H1 (cell line): ENCODE measurements around the gene SLC22A13. TPM values are rescaled to one million over a fixed set of nuclear protein-coding genes. Genes with fewer than 3 reads are reported as not detected.

Source experiments
- CTCF ChIA-PET: fragments of 300-600 bp; sonication (Branson Sonifier 250); formaldehyde crosslinking; loops from one replicate; lab custom pipeline; 2021; ENCODE audit not compliant: partially characterized antibody; lab: Charles Lee
- POLR2A ChIA-PET: fragments of 300-600 bp; sonication (Branson Sonifier 250); formaldehyde crosslinking; loops from one replicate; lab custom pipeline; 2021; ENCODE audit warnings: inconsistent platforms; ENCODE audit not compliant: partially characterized antibody; lab: Charles Lee
- DNase-seq, 2 experiments: peaks; one replicate each; pipeline versions ENCODE4 v3.0.0 to v3.0.0-alpha.2; 2010 to 2022; ENCODE audit warnings: low spot score in 2 of 2, low read depth in 1 of 2, mixed read lengths in 1 of 2
- FAIRE-seq: peaks from 2 replicates; lab custom pipeline; 2011; peaks lifted over from hg19 to GRCh38; lab: Jason Lieb, UNC
- H2AFZ ChIP-seq: 2 replicates; pipeline ENCODE4 v1.8.1; 2012; ENCODE audit warnings: low read length, inconsistent platforms
- H2AK5ac ChIP-seq: 2 replicates; pipeline ENCODE4 v1.6.1; 2013; ENCODE audit warnings: low read depth, low read length
- H2BK120ac ChIP-seq: replicated peaks from 2 replicates; pipeline ENCODE3; 2013; ENCODE audit warnings: low read depth, low read length, inconsistent platforms
- H2BK12ac ChIP-seq: 2 replicates; pipeline ENCODE4 v1.6.1; 2013; ENCODE audit warnings: low read depth, low read length
- H2BK15ac ChIP-seq: 2 replicates; pipeline ENCODE4 v1.6.1; 2013; ENCODE audit warnings: low read length
- H2BK20ac ChIP-seq: 2 replicates; pipeline ENCODE4 v1.6.1; 2013; ENCODE audit warnings: low read length
- H2BK5ac ChIP-seq: 2 replicates; pipeline ENCODE4 v1.6.1; 2013; ENCODE audit warnings: low read depth, low read length
- H3K14ac ChIP-seq: 2 replicates; pipeline ENCODE4 v1.6.1; 2013; ENCODE audit warnings: inconsistent platforms; ENCODE audit not compliant: insufficient read length
- H3K18ac ChIP-seq: 2 replicates; pipeline ENCODE4 v1.6.1; 2013; ENCODE audit warnings: low read length; ENCODE audit errors: extremely low read depth
- H3K23ac ChIP-seq: 2 replicates; pipeline ENCODE4 v1.6.1; 2013; ENCODE audit warnings: inconsistent platforms; ENCODE audit not compliant: insufficient read length
- H3K23me2 ChIP-seq: 2 replicates; pipeline ENCODE4 v1.6.1; 2013; ENCODE audit warnings: low read depth, low read length
- H3K27ac ChIP-seq: 2 replicates; pipeline ENCODE4 v1.6.1; 2011; ENCODE audit warnings: low read depth, low read length, inconsistent platforms
- H3K27me3 ChIP-seq, 4 experiments: replicated peaks in 1 of 4; 1 replicate in 1 of 4; 2 replicates in 3 of 4; pipeline versions ENCODE4 v1.6.1 to v1.8.1; 2011 to 2013; ENCODE audit warnings: low read length in 3 of 4, mild to moderate bottlenecking in 3 of 4, inconsistent platforms in 2 of 4, mixed read lengths in 2 of 4, moderate library complexity in 1 of 4; ENCODE audit not compliant: control insufficient read depth in 3 of 4, insufficient read depth in 3 of 4; ENCODE audit errors: extremely low read depth in 1 of 4
- H3K36me3 ChIP-seq, 4 experiments: 2 replicates each; pipeline versions ENCODE4 v1.6.1 to v1.8.1; 2011 to 2013; ENCODE audit warnings: mild to moderate bottlenecking in 4 of 4, low read length in 3 of 4, moderate library complexity in 2 of 4, control low read depth in 1 of 4, inconsistent platforms in 1 of 4; ENCODE audit not compliant: insufficient read depth in 4 of 4, control insufficient read depth in 2 of 4
- H3K4ac ChIP-seq: replicated peaks from 2 replicates; pipeline ENCODE3; 2013; ENCODE audit warnings: low read length, low read depth, mixed read lengths, inconsistent platforms; ENCODE audit not compliant: insufficient read length
- H3K4me1 ChIP-seq, 4 experiments: replicated peaks in 1 of 4; 1 replicate in 1 of 4; 2 replicates in 3 of 4; pipeline versions ENCODE4 v1.6.1 to v1.8.1; 2011 to 2013; ENCODE audit warnings: low read length in 3 of 4, inconsistent platforms in 2 of 4, mixed read lengths in 1 of 4; ENCODE audit not compliant: insufficient read depth in 4 of 4, control insufficient read depth in 3 of 4
- H3K4me2 ChIP-seq, 2 experiments: 2 replicates each; pipeline versions ENCODE4 v1.6.1 to v1.8.1; 2011 to 2013; ENCODE audit warnings: low read depth in 2 of 2, low read length in 2 of 2, control low read depth in 1 of 2, inconsistent platforms in 1 of 2, mild to moderate bottlenecking in 1 of 2; ENCODE audit not compliant: insufficient read depth in 1 of 2
- H3K4me3 ChIP-seq, 4 experiments: fragments of 200-600, 300-600 bp in 1 of 4; sonication (generic), shearing (Covaris generic), sonication (Bioruptor Twin) in 1 of 4; 2 replicates each; pipeline versions ENCODE4 v1.5.1 to v1.8.1; 2011 to 2016; ENCODE audit warnings: low read length in 4 of 4, low read depth in 3 of 4, control low read depth in 2 of 4, inconsistent platforms in 2 of 4, mild to moderate bottlenecking in 2 of 4, mixed read lengths in 1 of 4, moderate library complexity in 1 of 4; ENCODE audit not compliant: insufficient read depth in 2 of 4; ENCODE audit errors: extremely low read depth in 1 of 4
- H3K56ac ChIP-seq: replicated peaks from 2 replicates; pipeline ENCODE3; 2013; ENCODE audit warnings: low read depth, mild to moderate bottlenecking, mixed read lengths, low read length, inconsistent platforms; ENCODE audit not compliant: insufficient read length
- H3K79me1 ChIP-seq: 2 replicates; pipeline ENCODE4 v1.6.1; 2013; ENCODE audit warnings: low read depth, low read length, control low read depth
- H3K79me2 ChIP-seq, 2 experiments: 2 replicates each; pipeline versions ENCODE4 v1.6.1 to v1.8.1; 2012 to 2013; ENCODE audit warnings: low read length in 2 of 2, mild to moderate bottlenecking in 2 of 2, inconsistent platforms in 1 of 2; ENCODE audit not compliant: insufficient read depth in 2 of 2, control insufficient read depth in 1 of 2
- H3K9ac ChIP-seq, 4 experiments: replicated peaks in 1 of 4; 1 replicate in 1 of 4; 2 replicates in 3 of 4; pipeline versions ENCODE4 v1.6.1 to v1.8.1; 2011 to 2013; ENCODE audit warnings: low read depth in 3 of 4, low read length in 3 of 4, control low read depth in 2 of 4, mild to moderate bottlenecking in 2 of 4, moderate library complexity in 2 of 4, inconsistent platforms in 1 of 4; ENCODE audit errors: extremely low read depth in 1 of 4
- H3K9me3 ChIP-seq, 2 experiments: 2 replicates each; pipeline versions ENCODE4 v1.6.1 to v1.8.1; 2012 to 2013; ENCODE audit warnings: mild to moderate bottlenecking in 2 of 2, moderate library complexity in 2 of 2, control low read depth in 1 of 2, inconsistent platforms in 1 of 2, low read depth in 1 of 2, low read length in 1 of 2, mixed read lengths in 1 of 2; ENCODE audit not compliant: insufficient read depth in 2 of 2
- H4K20me1 ChIP-seq, 2 experiments: replicated peaks in 1 of 2; 2 replicates each; pipeline versions ENCODE3 to v1.8.1; 2011 to 2013; ENCODE audit warnings: inconsistent platforms in 2 of 2, low read length in 2 of 2, mild to moderate bottlenecking in 1 of 2; ENCODE audit not compliant: insufficient read depth in 2 of 2, control insufficient read depth in 1 of 2
- H4K5ac ChIP-seq: 2 replicates; pipeline ENCODE4 v1.6.1; 2013; ENCODE audit warnings: low read length, low read depth, mixed read lengths, inconsistent platforms; ENCODE audit not compliant: insufficient read length
- H4K8ac ChIP-seq: 2 replicates; pipeline ENCODE4 v1.8.0; 2013; ENCODE audit warnings: mild to moderate bottlenecking, moderate library complexity, low read length, inconsistent platforms; ENCODE audit not compliant: insufficient read depth; ENCODE audit errors: extremely low read depth
- H4K91ac ChIP-seq: replicated peaks from 2 replicates; pipeline ENCODE3; 2013; ENCODE audit warnings: low read length, mixed read lengths, inconsistent platforms; ENCODE audit not compliant: insufficient read length
- CBX5 ChIP-seq: fragments of 300-800, 300-1000 bp; sonication (generic); IDR thresholded peaks from 2 replicates; pipeline ENCODE4 v1.7.1; 2016; ENCODE audit warnings: antibody characterized with exemption, low read length, low read depth
- E2F6 ChIP-seq: IDR thresholded peaks from 2 replicates; pipeline ENCODE4 v1.6.1; 2012; ENCODE audit warnings: inconsistent platforms
- EGR1 ChIP-seq: IDR thresholded peaks from 2 replicates; pipeline ENCODE4 v1.6.1; 2011; ENCODE audit warnings: low read depth, low read length, borderline replicate concordance
- EP300 ChIP-seq, 2 experiments: IDR thresholded peaks; 1 replicate in 1 of 2; 2 replicates in 1 of 2; pipeline ENCODE4 v1.6.1; 2011 to 2012; ENCODE audit warnings: low read depth in 2 of 2, low read length in 2 of 2, mild to moderate bottlenecking in 2 of 2, borderline replicate concordance in 1 of 2, inconsistent platforms in 1 of 2, moderate library complexity in 1 of 2
- KDM4A ChIP-seq: IDR thresholded peaks from one replicate; pipeline ENCODE4 v1.7.1; 2012; ENCODE audit warnings: low read depth, mild to moderate bottlenecking, moderate library complexity, low read length, inconsistent platforms; ENCODE audit not compliant: severe bottlenecking
- MAX ChIP-seq: IDR thresholded peaks from 2 replicates; pipeline ENCODE4 v1.6.1; 2012; ENCODE audit warnings: inconsistent platforms
- POU5F1 ChIP-seq: IDR thresholded peaks from 2 replicates; pipeline ENCODE4 v1.6.1; 2011; ENCODE audit warnings: low read depth, mild to moderate bottlenecking, low read length, moderate library complexity
- RBBP5 ChIP-seq: IDR thresholded peaks from 2 replicates; pipeline ENCODE4 v1.7.1; 2012; ENCODE audit warnings: low read depth, mild to moderate bottlenecking, inconsistent platforms, low read length, moderate library complexity, borderline replicate concordance
- SIRT6 ChIP-seq: IDR thresholded peaks from one replicate; pipeline ENCODE4 v1.7.1; 2012; ENCODE audit warnings: low read length, inconsistent platforms
- SRF ChIP-seq: IDR thresholded peaks from 2 replicates; pipeline ENCODE4 v1.6.1; 2011; ENCODE audit warnings: mild to moderate bottlenecking, low read depth, low read length, moderate library complexity
- WGBS, 2 experiments: shearing (Covaris generic) in 1 of 2; methylation state at CpG; one replicate each; pipeline versions ENCODE4 v1.1.6 to v1.1.7; 2013 to 2015; ENCODE audit warnings: low lambda C conversion rate in 2 of 2, mixed read lengths in 2 of 2, inconsistent platforms in 1 of 2, low coverage in 1 of 2, missing lambda C conversion rate in 1 of 2; ENCODE audit not compliant: insufficient replicate concordance in 2 of 2, insufficient coverage in 1 of 2, insufficient read length in 1 of 2; ENCODE audit errors: extremely low coverage in 1 of 2, missing lambda C conversion rate in 1 of 2; 5-methylcytosine and 5-hydroxymethylcytosine counted together
- polyA plus RNA-seq, 7 experiments: library from polyadenylated mRNA; depleted of rRNA in 3 of 7; stranded (reverse) in 5 of 7; unstranded in 2 of 7; fragments of >200 nt in 5 of 7; fragments of 200-250 nt in 2 of 7; gene quantifications; 1 replicate in 5 of 7; 2 replicates in 1 of 7; 4 replicates in 1 of 7; pipeline versions ENCODE4 v1.2.1 to v1.2.3, GENCODE V29; 2011 to 2013; ENCODE audit warnings: missing spikeins in 2 of 7, mixed read lengths in 2 of 7
- total RNA-seq: library from RNA; stranded (reverse); fragmentation: NEBNext Ultra II Directional; extraction: Animal tissue kit (Norgen Biotek cat#: 25700); gene quantifications from 2 replicates; pipeline ENCODE4 v1.2.1, GENCODE V29; 2021
- TF ChIP-seq, protein P1 (sequence below): IDR thresholded peaks from 2 replicates; pipeline ENCODE4 v1.6.1; 2011; ENCODE audit warnings: low read length, improper control_type of control experiment

Gene SLC22A13
- total and polyA plus RNA-seq, 2 of the 8 experiments (the other 6 are each of a cell fraction or from before 2014, with no cell fraction given), result 0.05 to 0.41 TPM

DNA sequence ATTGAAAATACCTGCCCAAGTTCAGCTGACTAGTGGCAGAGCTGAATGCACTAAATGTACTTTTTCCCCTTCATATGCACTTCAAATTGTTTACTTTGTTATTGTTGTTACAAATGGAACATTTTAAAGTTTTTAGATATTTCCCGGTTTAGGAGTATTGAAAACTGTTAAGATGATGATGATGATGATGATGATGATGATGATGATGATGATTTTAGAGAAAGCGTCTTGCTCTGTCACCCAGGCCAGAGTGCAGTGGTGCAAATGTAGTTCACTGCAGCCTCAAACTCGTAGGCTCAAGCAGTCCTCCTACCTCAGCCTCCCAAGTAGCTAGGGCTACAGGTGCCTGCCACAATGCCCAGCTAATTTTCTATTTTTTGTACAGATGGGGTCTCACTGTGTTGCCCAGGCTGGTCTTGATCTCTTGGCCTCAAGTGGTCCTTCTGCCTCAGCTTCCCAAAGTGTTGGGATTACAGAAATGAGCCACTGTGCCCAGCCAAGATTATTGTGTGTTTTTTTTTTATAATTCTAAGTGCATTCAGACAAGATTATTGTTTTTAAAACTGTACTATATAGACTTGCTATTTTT is 45.9 kb upstream of the SLC22A13 start:
- 85% methylated on average over 3 of the region's 3 CpGs; no CpG with 5 or more reads in 1 of the 2 experiments for WGBS, 2 experiments
- no peak for TF ChIP-seq EGR1
- no peak for TF ChIP-seq SRF
- no peak for TF ChIP-seq SIRT6
- no peak for TF ChIP-seq CBX5
- TF ChIP-seq MAX, result no peak
- no peak for TF ChIP-seq KDM4A
- no peak for TF ChIP-seq POU5F1
- TF ChIP-seq RBBP5, result no peak
- TF ChIP-seq, protein P1, sequence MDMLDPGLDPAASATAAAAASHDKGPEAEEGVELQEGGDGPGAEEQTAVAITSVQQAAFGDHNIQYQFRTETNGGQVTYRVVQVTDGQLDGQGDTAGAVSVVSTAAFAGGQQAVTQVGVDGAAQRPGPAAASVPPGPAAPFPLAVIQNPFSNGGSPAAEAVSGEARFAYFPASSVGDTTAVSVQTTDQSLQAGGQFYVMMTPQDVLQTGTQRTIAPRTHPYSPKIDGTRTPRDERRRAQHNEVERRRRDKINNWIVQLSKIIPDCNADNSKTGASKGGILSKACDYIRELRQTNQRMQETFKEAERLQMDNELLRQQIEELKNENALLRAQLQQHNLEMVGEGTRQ, result no peak
- TF ChIP-seq EP300 (IDR thresholded peaks at IDR 0.05; ENCODE audit: borderline replicate concordance in 1 of 2, low read depth in 2 of 2, low read length in 2 of 2), result no peak
- TF ChIP-seq E2F6, result no peak

More for the DNA sequence above, 45.9 kb upstream of the SLC22A13 start:
- Histone ChIP-seq H4K20me1 (peaks cover 0 to 7% of the 10 kb centered on the region in 2 experiments), H2BK20ac (no peak overlapping the region), H4K5ac (no peak overlapping the region), H2AK5ac (no peak overlapping the region), H3K4ac (no peak overlapping the region), H4K91ac (no peak overlapping the region), H2AFZ (no peak overlapping the region), H3K9ac (no peak overlapping the region), H3K4me2 (no peak overlapping the region), H3K23me2 (no peaks in the 10 kb centered on the region), H3K36me3 (peaks cover 0 to 12% (median 7%) of the 10 kb centered on the region in 4 experiments; a peak in 3 of 8 replicates), H2BK120ac (no peak overlapping the region), H3K27me3 (no peaks in the 10 kb centered on the region), H4K8ac (no peak overlapping the region), H3K23ac (no peak overlapping the region), H3K4me1 (no peaks in the 10 kb centered on the region), H2BK12ac (no peak overlapping the region), H3K56ac (no peak overlapping the region), H3K27ac (no peak overlapping the region), H3K18ac (no peak overlapping the region), H3K79me1 (no peaks in the 10 kb centered on the region), H3K79me2 (peaks cover 0 to 4% of the 10 kb centered on the region in 2 experiments; a peak in 1 of 4 replicates), H2BK5ac (no peak overlapping the region), H3K9me3 (no peaks in the 10 kb centered on the region), H2BK15ac (no peak overlapping the region), H3K14ac (no peak overlapping the region), H3K4me3 (no peak overlapping the region)
- FAIRE-seq (no peak), DNase-seq (no peak)
- ChIA-PET CTCF (interaction anchor here (1.1 to 1.2 kb wide), 2 partner anchors 87 to 204 kb away, joined by 3 read pairs; no protein-coding TSS in a partner anchor), POLR2A (interaction anchor here (1.1 kb wide), 1 partner anchor 54 kb away, joined by 3 read pairs; the partner anchor contains the start of gene OXSR1)
